Keratinocyte (primary cell): ENCODE measurements around the gene SLC25A47. TPM values are rescaled to one million over a fixed set of nuclear protein-coding genes. Genes with fewer than 3 reads are reported as not detected.

Experiments used
- DNase-seq: peaks from one replicate; pipeline ENCODE4 v3.0.0-alpha.2; 2011; ENCODE audit warnings: low read depth, missing footprints, low spot score
- FAIRE-seq: peaks from 2 replicates; lab custom pipeline; 2011; peaks lifted over from hg19 to GRCh38; lab: Jason Lieb, UNC
- H2AFZ ChIP-seq: 2 replicates; pipeline ENCODE4 v1.6.0; 2012; ENCODE audit warnings: low read length, control low read depth, inconsistent platforms; ENCODE audit not compliant: control insufficient read depth
- H3K27ac ChIP-seq: 2 replicates; pipeline ENCODE4 v1.5.1; 2011; ENCODE audit warnings: low read length; ENCODE audit not compliant: control insufficient read depth, insufficient read depth
- H3K27me3 ChIP-seq: 3 replicates; pipeline ENCODE4 v1.6.0; 2011; ENCODE audit warnings: low read length; ENCODE audit not compliant: control insufficient read depth, insufficient read depth; ENCODE audit errors: extremely low read depth
- H3K36me3 ChIP-seq, 2 experiments: 2 replicates in 1 of 2; 3 replicates in 1 of 2; pipeline ENCODE4 v1.5.1; 2011; ENCODE audit warnings: low read length in 2 of 2, mild to moderate bottlenecking in 1 of 2; ENCODE audit not compliant: control insufficient read depth in 2 of 2, insufficient read depth in 2 of 2; ENCODE audit errors: extremely low read depth in 1 of 2
- H3K4me1 ChIP-seq: 3 replicates; pipeline ENCODE4 v1.5.1; 2011; ENCODE audit warnings: low read length; ENCODE audit not compliant: control insufficient read depth, insufficient read depth; ENCODE audit errors: extremely low read depth
- H3K4me2 ChIP-seq: 3 replicates; pipeline ENCODE4 v1.6.0; 2011; ENCODE audit warnings: low read depth, low read length; ENCODE audit not compliant: control insufficient read depth, insufficient read depth; ENCODE audit errors: extremely low read depth
- H3K4me3 ChIP-seq, 3 experiments: fragments of 200-600 bp in 1 of 3; sonication (generic) in 1 of 3; 2 replicates in 2 of 3; 3 replicates in 1 of 3; pipeline ENCODE4 v1.5.1; 2011 to 2016; ENCODE audit warnings: low read length in 3 of 3, mild to moderate bottlenecking in 3 of 3, control low read depth in 2 of 3, inconsistent platforms in 1 of 3, low read depth in 1 of 3, mixed read lengths in 1 of 3, mixed run types in 1 of 3, moderate library complexity in 1 of 3; ENCODE audit not compliant: control insufficient read depth in 2 of 3, insufficient read depth in 2 of 3; ENCODE audit errors: extremely low read depth in 1 of 3
- H3K79me2 ChIP-seq: 2 replicates; pipeline ENCODE4 v1.6.0; 2012; ENCODE audit warnings: low read length; ENCODE audit not compliant: control insufficient read depth, insufficient read depth
- H3K9ac ChIP-seq: 3 replicates; pipeline ENCODE4 v1.6.0; 2011; ENCODE audit warnings: low read length; ENCODE audit not compliant: control insufficient read depth, insufficient read depth; ENCODE audit errors: extremely low read depth
- H3K9me1 ChIP-seq: 3 replicates; pipeline ENCODE4 v1.6.0; 2011; ENCODE audit warnings: low read length; ENCODE audit not compliant: control insufficient read depth, insufficient read depth; ENCODE audit errors: extremely low read depth
- H3K9me3 ChIP-seq: 2 replicates; pipeline ENCODE4 v1.5.1; 2012; ENCODE audit warnings: low read depth, low read length; ENCODE audit not compliant: control insufficient read depth
- H4K20me1 ChIP-seq: 3 replicates; pipeline ENCODE4 v1.6.0; 2011; ENCODE audit warnings: low read length; ENCODE audit not compliant: control insufficient read depth, insufficient read depth; ENCODE audit errors: extremely low read depth
- CTCF ChIP-seq, 3 experiments: IDR thresholded peaks in 1 of 3; conservative IDR thresholded peaks in 1 of 3; optimal IDR thresholded peaks in 1 of 3; 2 replicates in 2 of 3; 3 replicates in 1 of 3; pipeline versions ENCODE3 to v1.5.1; 2011; ENCODE audit warnings: low read length in 3 of 3, mild to moderate bottlenecking in 3 of 3, moderate library complexity in 2 of 3, control low read depth in 1 of 3, inconsistent platforms in 1 of 3; ENCODE audit not compliant: insufficient read depth in 2 of 3; ENCODE audit errors: extremely low read depth in 1 of 3
- EZH2 ChIP-seq: IDR thresholded peaks from one replicate; pipeline ENCODE4 v1.6.1; 2012; ENCODE audit warnings: inconsistent platforms, mild to moderate bottlenecking, low read length, moderate library complexity
- dilution Hi-C: fragments of 300-500 bp; cut with MboI; formaldehyde crosslinking; loops from one replicate; pipeline ENCODE4 v1.7.0; 2020; ENCODE audit warnings: low sequenced_read_pairs; ENCODE audit not compliant: extremely low pct_ligation_motif_present
- polyA plus RNA-seq, 5 experiments: library from polyadenylated mRNA; depleted of rRNA in 3 of 5; stranded (reverse) in 3 of 5; stranded (forward) in 1 of 5; unstranded in 1 of 5; fragments of >200 nt; gene quantifications; 1 replicate in 1 of 5; 2 replicates in 3 of 5; 3 replicates in 1 of 5; pipeline versions ENCODE4 v1.2.1 to v1.2.3, GENCODE V29; 2011 to 2012; ENCODE audit warnings: missing spikeins in 2 of 5, low read depth in 1 of 5, low replicate concordance in 1 of 5

The SLC25A47 gene
- polyA plus RNA-seq, 1 donor (not counting 4 experiments of a cell fraction or from before 2014, with no cell fraction given): not detected

GRCh38 chr14:100288382-100289185 is 34.6 kb upstream of the SLC25A47 start:
- Histone ChIP-seq H3K9ac (no peak overlapping the region), H3K4me3 (no peak overlapping the region), H4K20me1 (no peaks in the 10 kb centered on the region), H3K9me3 (no peaks in the 10 kb centered on the region), H2AFZ (no peak overlapping the region), H3K27me3 (no peaks in the 10 kb centered on the region), H3K4me2 (no peak overlapping the region), H3K9me1 (no peaks in the 10 kb centered on the region), H3K36me3 (no peaks in the 10 kb centered on the region), H3K27ac (no peak overlapping the region), H3K4me1 (peaks cover 4% of the 10 kb centered on the region), H3K79me2 (no peaks in the 10 kb centered on the region)
- FAIRE-seq (no peak), DNase-seq (no peak)
- dilution Hi-C loops: no loop called here
- TF ChIP-seq EZH2: no peak
- TF ChIP-seq CTCF (optimal IDR thresholded peaks at IDR 0.05 in 1 of 3, IDR thresholded peaks at IDR 0.05 in 1 of 3, conservative IDR thresholded peaks at IDR 0.05 in 1 of 3; ENCODE audit: extremely low read depth in 1 of 3, insufficient read depth in 2 of 3, low read length in 3 of 3): no peak

- Histone ChIP-seq H3K4me2 (no peak overlapping the region), H3K4me1 (peaks cover 3% of the 10 kb centered on the region), H3K36me3 (no peaks in the 10 kb centered on the region), H3K4me3 (no peak overlapping the region), H3K27me3 (no peaks in the 10 kb centered on the region), H3K79me2 (no peaks in the 10 kb centered on the region), H4K20me1 (no peaks in the 10 kb centered on the region), H3K9ac (no peak overlapping the region), H3K9me1 (no peaks in the 10 kb centered on the region), H3K9me3 (no peaks in the 10 kb centered on the region), H3K27ac (no peak overlapping the region), H2AFZ (no peak overlapping the region)
- dilution Hi-C loops: no loop called here
- TF ChIP-seq CTCF (optimal IDR thresholded peaks at IDR 0.05 in 1 of 3, IDR thresholded peaks at IDR 0.05 in 1 of 3, conservative IDR thresholded peaks at IDR 0.05 in 1 of 3; ENCODE audit: extremely low read depth in 1 of 3, insufficient read depth in 2 of 3, low read length in 3 of 3): no peak
- no peak for TF ChIP-seq EZH2
- no peak for DNase-seq
- FAIRE-seq: no peak
These were observed 33.1 kb upstream of the SLC25A47 start for GRCh38 chr14:100289916-100290606.
